Esophagus muscularis mucosa (tissue), 4 donors: ENCODE measurements around the gene ALPL.

Experiments used
- CTCF ChIP-seq, 3 experiments: fragments of 200-600 bp in 2 of 3; fragments of 450-650 bp in 1 of 3; sonication (generic) in 2 of 3; IDR thresholded peaks; one replicate each; pipeline ENCODE4 v1.5.1; 2017 to 2019; ENCODE audit warnings: antibody characterized with exemption in 3 of 3, mild to moderate bottlenecking in 2 of 3, moderate library complexity in 1 of 3
- EP300 ChIP-seq: sonication (generic); formaldehyde crosslinking; IDR thresholded peaks from one replicate; pipeline ENCODE4 v1.6.1; 2017; ENCODE audit warnings: antibody characterized with exemption
- POLR2A ChIP-seq: fragments of 450-650 bp; IDR thresholded peaks from one replicate; pipeline ENCODE4 v1.6.1; 2017; ENCODE audit warnings: antibody characterized with exemption, moderate library complexity, mild to moderate bottlenecking, low read depth
- POLR2AphosphoS5 ChIP-seq, 2 donors: sonication (generic); formaldehyde crosslinking; IDR thresholded peaks; one replicate each; pipeline ENCODE4 v1.6.1; 2017; ENCODE audit warnings: antibody characterized with exemption in 2 of 2

GRCh38 chr1:21472861-21473260 lies 36.4 kb upstream of the ALPL start:
- no peak for TF ChIP-seq POLR2A
- no peak for TF ChIP-seq CTCF (IDR thresholded peaks at IDR 0.05)
- no peak for TF ChIP-seq POLR2AphosphoS5 (IDR thresholded peaks at IDR 0.05)
- TF ChIP-seq EP300 = no peak
